GM19397 (cell line): ENCODE measurements around the gene ADGRD2.

Experiments used
- ATAC-seq: cut with Tn5 transposase; IDR thresholded peaks from one replicate; pipeline ENCODE4 v1.9.1; 2021; ENCODE audit warnings: mild to moderate bottlenecking, moderate library complexity; ENCODE audit not compliant: unreplicated experiment

The ADGRD2 gene

GRCh38 chr9:124437086-124437485 is 13.2 kb upstream of the ADGRD2 start:
- ATAC-seq: no peak

- no peak for ATAC-seq
These were observed 12.2 kb upstream of the ADGRD2 start for GRCh38 chr9:124438091-124438490.

- ATAC-seq: no peak
These were observed 11.2 kb upstream of the ADGRD2 start for GRCh38 chr9:124439086-124439485.

GRCh38 chr9:124439686-124440243 is 10.5 kb upstream of the ADGRD2 start:
- no peak for ATAC-seq

GRCh38 chr9:124440786-124441185 is 9.5 kb upstream of the ADGRD2 start:
- no peak for ATAC-seq

GRCh38 chr9:124441291-124441690 is 9.0 kb upstream of the ADGRD2 start:
- ATAC-seq: no peak

- no peak for ATAC-seq
These were observed 7.9 kb upstream of the ADGRD2 start for GRCh38 chr9:124442379-124442778.

GRCh38 chr9:124442826-124443225 is 7.4 kb upstream of the ADGRD2 start:
- ATAC-seq: no peak

- no peak for ATAC-seq
These were observed 6.6 kb upstream of the ADGRD2 start for GRCh38 chr9:124443625-124444024.

- no peak for ATAC-seq
These were observed 6.1 kb upstream of the ADGRD2 start for GRCh38 chr9:124444166-124444565.

GRCh38 chr9:124447297-124447661 is 3.0 kb upstream of the ADGRD2 start:
- ATAC-seq: no peak

GRCh38 chr9:124448019-124448418 is 2.2 kb upstream of the ADGRD2 start:
- ATAC-seq: no peak

- no peak for ATAC-seq
These were observed 685 bp upstream of the ADGRD2 start for GRCh38 chr9:124449381-124450151.

- ATAC-seq: no peak
These were observed 845 bp downstream of the ADGRD2 start for GRCh38 chr9:124450931-124451661.

- no peak for ATAC-seq
These were observed 2.1 kb downstream of the ADGRD2 start for GRCh38 chr9:124452326-124452725.

- ATAC-seq: no peak
These were observed 2.8 kb downstream of the ADGRD2 start for GRCh38 chr9:124452841-124453585.

GRCh38 chr9:124453586-124454191 is 3.4 kb downstream of the ADGRD2 start:
- no peak for ATAC-seq

- no peak for ATAC-seq
These were observed 4.0 kb downstream of the ADGRD2 start for GRCh38 chr9:124454296-124454695.

- ATAC-seq: no peak
These were observed 4.7 kb downstream of the ADGRD2 start for GRCh38 chr9:124454791-124455443.

- no peak for ATAC-seq
These were observed 5.6 kb downstream of the ADGRD2 start for GRCh38 chr9:124455820-124456219.
